Liver (tissue), 3 donors: ENCODE measurements around the gene SMIM45.

ENCODE experiments used
- CTCF ChIP-seq: fragments of 150-350 bp; IDR thresholded peaks from 2 replicates; pipeline ENCODE4 v1.5.1; 2017; ENCODE audit warnings: improper control_type of control experiment, low read depth, low read length; ENCODE audit not compliant: missing input control
- EGR1 ChIP-seq, 2 donors: IDR thresholded peaks; 2 replicates each; pipeline ENCODE4 v1.6.1; 2016 to 2018; ENCODE audit warnings: antibody characterized with exemption in 2 of 2, low read depth in 2 of 2
- GABPA ChIP-seq, 2 donors: IDR thresholded peaks in 1 of 2; conservative IDR thresholded peaks in 1 of 2; 2 replicates each; pipeline ENCODE4 v1.6.1; 2016; ENCODE audit warnings: antibody characterized with exemption in 2 of 2, mild to moderate bottlenecking in 1 of 2, moderate library complexity in 1 of 2
- JUND ChIP-seq, 2 donors: IDR thresholded peaks; 2 replicates each; pipeline ENCODE4 v1.6.1; 2016; ENCODE audit warnings: antibody characterized with exemption in 2 of 2
- NR2F2 ChIP-seq: IDR thresholded peaks from 2 replicates; pipeline ENCODE4 v1.6.1; 2016; ENCODE audit warnings: antibody characterized with exemption
- RAD21 ChIP-seq, 2 donors: IDR thresholded peaks; 2 replicates each; pipeline ENCODE4 v1.6.1; 2016; ENCODE audit warnings: antibody characterized with exemption in 2 of 2, mild to moderate bottlenecking in 2 of 2
- REST ChIP-seq: IDR thresholded peaks from 2 replicates; pipeline ENCODE4 v1.6.1; 2016; ENCODE audit warnings: antibody characterized with exemption, mild to moderate bottlenecking
- TAF1 ChIP-seq: conservative IDR thresholded peaks from 2 replicates; pipeline ENCODE4 v1.6.1; 2016; ENCODE audit warnings: antibody characterized with exemption, mild to moderate bottlenecking
- YY1 ChIP-seq: IDR thresholded peaks from 2 replicates; pipeline ENCODE4 v1.6.1; 2016; ENCODE audit warnings: antibody characterized with exemption, mild to moderate bottlenecking
- ZBTB33 ChIP-seq: IDR thresholded peaks from 2 replicates; pipeline ENCODE4 v1.6.1; 2016; ENCODE audit warnings: antibody characterized with exemption
- donor health status: healthy.
- donor health status: healthy.

- TF ChIP-seq CTCF: no peak
- TF ChIP-seq EGR1 (IDR thresholded peaks at IDR 0.05; ENCODE audit: low read depth in 2 of 2): no peak
- TF ChIP-seq TAF1: no peak
- no peak for TF ChIP-seq YY1
- no peak for TF ChIP-seq NR2F2
- no peak for TF ChIP-seq ZBTB33
- no peak for TF ChIP-seq REST
- no peak for TF ChIP-seq JUND (IDR thresholded peaks at IDR 0.05)
- no peak for TF ChIP-seq GABPA (IDR thresholded peaks at IDR 0.05 in 1 of 2, conservative IDR thresholded peaks at IDR 0.05 in 1 of 2)
- no peak for TF ChIP-seq RAD21 (IDR thresholded peaks at IDR 0.05)
Measured at GRCh38 chr22:41935509-41935908, 16.4 kb upstream of the SMIM45 start.
